LHCN-M2 (cell line): Measurements from ENCODE around the gene CMTM8. TPM values are rescaled to one million over a fixed set of nuclear protein-coding genes. Genes with fewer than 3 reads are reported as not detected.

Experiments used
- DNase-seq: peaks from one replicate; pipeline ENCODE4 v3.0.0-alpha.2; 2012; ENCODE audit warnings: low read depth
- total RNA-seq: library from RNA; depleted of rRNA; stranded (reverse); fragments of >200 nt; gene quantifications from 2 replicates; pipeline ENCODE4 v1.2.3, GENCODE V29; 2014

Gene CMTM8
- total RNA-seq, 1 experiment from 2014 or later, result 7.1 TPM

GRCh38 chr3:32305361-32305876 lies 66.9 kb downstream of the CMTM8 start:
- DNase-seq, result no peak

- DNase-seq, result no peak
Measured at GRCh38 chr3:32306072-32306471, 67.6 kb downstream of the CMTM8 start.

- no peak for DNase-seq
Measured at GRCh38 chr3:32307591-32307990, 69.1 kb downstream of the CMTM8 start.

- no peak for DNase-seq
Measured at GRCh38 chr3:32308378-32308777, 69.9 kb downstream of the CMTM8 start.

GRCh38 chr3:32309654-32310242 lies 71.3 kb downstream of the CMTM8 start:
- DNase-seq, result no peak

- no peak for DNase-seq
Measured at GRCh38 chr3:32310336-32310735, 71.9 kb downstream of the CMTM8 start.

- DNase-seq, result no peak
Measured at GRCh38 chr3:32310918-32311839, 72.7 kb downstream of the CMTM8 start.

GRCh38 chr3:32312251-32312650 lies 73.8 kb downstream of the CMTM8 start:
- no peak for DNase-seq

GRCh38 chr3:32313169-32313568 lies 74.7 kb downstream of the CMTM8 start:
- no peak for DNase-seq

- DNase-seq, result peak; percentile 52
Measured at GRCh38 chr3:32313723-32314473, 75.4 kb downstream of the CMTM8 start.

- DNase-seq, result no peak
Measured at GRCh38 chr3:32315441-32315840, 77.0 kb downstream of the CMTM8 start.

GRCh38 chr3:32316319-32316718 lies 77.8 kb downstream of the CMTM8 start:
- peak; percentile 26 for DNase-seq

- no peak for DNase-seq
Measured at GRCh38 chr3:32316976-32317375, 78.5 kb downstream of the CMTM8 start.

- no peak for DNase-seq
Measured at GRCh38 chr3:32319607-32320006, 81.1 kb downstream of the CMTM8 start.

- DNase-seq, result no peak
Measured at GRCh38 chr3:32320080-32320479, 81.6 kb downstream of the CMTM8 start.

GRCh38 chr3:32321095-32321790 lies 82.8 kb downstream of the CMTM8 start:
- no peak for DNase-seq

GRCh38 chr3:32322311-32322710 lies 83.8 kb downstream of the CMTM8 start:
- DNase-seq, result no peak

- no peak for DNase-seq
Measured at GRCh38 chr3:32323604-32324003, 85.1 kb downstream of the CMTM8 start.

GRCh38 chr3:32325201-32325600 lies 86.7 kb downstream of the CMTM8 start:
- DNase-seq, result no peak

- DNase-seq, result peak; percentile 15
Measured at GRCh38 chr3:32325927-32326326, 87.4 kb downstream of the CMTM8 start.

GRCh38 chr3:32326795-32327194 lies 88.3 kb downstream of the CMTM8 start:
- DNase-seq, result no peak
